Measurements from ENCODE around the gene B3GLCT.

B3GLCT gene

GRCh38 chr13:31224963-31225559, 25.3 kb downstream of the B3GLCT start:
- no peak for DNase-seq

DNA sequence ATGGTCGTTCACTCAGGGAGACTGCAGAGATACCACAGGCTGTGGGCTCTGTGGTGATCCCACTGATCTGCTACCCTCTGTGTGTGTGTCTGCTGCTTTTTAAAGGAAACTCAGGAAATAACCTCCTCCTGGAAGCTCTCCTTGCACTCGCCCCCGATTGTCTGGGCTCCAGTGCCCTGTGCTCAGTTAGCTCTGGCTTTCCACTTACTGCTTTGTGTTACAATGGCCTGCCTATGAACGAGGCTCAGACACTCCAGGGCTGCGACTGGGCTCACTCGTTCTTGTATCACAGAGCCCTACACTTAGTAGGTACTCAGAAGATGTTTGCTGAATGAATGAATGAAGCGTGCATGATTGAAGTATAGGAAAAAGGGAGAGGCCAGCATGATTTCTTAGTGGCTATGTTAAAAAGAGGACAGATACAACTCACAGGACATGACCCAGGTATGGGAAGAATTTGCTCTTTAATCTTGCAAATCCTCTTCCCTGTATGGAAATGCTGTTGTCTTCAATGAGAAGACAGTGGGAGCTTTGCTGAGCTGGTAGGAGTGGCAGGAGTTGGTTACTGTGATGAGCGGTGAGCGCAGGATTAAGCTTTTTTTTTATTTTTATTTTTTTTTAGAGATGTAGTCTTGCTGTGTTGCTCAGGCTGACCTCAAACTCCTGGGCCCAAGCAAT, 26.4 kb downstream of the B3GLCT start:
- DNase-seq: no peak

- no peak for DNase-seq
Measured at GRCh38 chr13:31227063-31227462, 27.3 kb downstream of the B3GLCT start.

DNA sequence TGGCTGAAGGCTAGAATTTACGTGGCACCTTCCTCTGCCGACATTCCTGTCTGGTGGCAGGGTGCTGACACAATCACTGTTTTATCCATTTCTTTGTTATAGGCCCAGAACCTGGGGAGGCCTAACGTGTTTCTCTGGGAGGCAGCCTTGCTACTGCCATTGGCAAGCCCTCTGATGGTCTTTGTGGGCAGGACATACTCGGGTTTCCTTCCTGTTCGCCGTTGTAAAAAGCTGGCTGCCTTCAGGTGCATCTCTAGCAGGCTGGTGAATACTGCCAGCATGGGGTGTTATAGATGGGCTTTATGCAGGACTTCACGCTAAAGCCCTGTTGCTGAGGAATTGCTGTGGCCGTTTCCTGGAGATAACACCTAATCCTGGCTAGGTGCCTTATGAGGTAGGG, 28.1 kb downstream of the B3GLCT start:
- DNase-seq: no peak

- DNase-seq: no peak
Measured at GRCh38 chr13:31234729-31235128, 35.0 kb downstream of the B3GLCT start.

DNA sequence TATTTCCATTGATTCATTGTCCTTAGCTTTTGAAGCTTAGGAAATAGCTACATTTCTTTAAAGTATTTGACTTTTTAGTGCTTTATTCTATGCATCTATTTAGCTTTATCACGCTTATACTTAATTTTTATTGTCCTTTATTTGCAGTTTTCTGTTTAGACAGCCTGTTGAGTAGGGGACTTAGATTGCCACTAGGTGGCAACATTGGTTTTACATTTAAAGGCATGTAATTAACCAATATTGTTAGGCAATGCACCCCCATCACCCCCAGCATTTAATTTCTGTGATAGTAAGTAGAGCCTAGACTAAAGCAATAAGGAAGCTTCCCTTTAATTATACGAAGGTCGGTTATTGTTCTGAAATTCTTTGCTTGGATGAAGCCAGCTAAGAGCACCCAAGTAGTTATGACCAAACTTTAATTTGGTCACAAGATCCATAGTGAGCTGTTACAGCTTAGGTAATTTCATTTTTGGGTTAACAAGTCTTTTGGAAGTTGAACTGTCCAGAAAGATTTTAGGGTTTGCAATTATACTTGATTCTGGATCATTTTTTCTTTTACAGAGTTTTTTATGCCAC, 36.5 kb downstream of the B3GLCT start:
- no peak for DNase-seq

DNA sequence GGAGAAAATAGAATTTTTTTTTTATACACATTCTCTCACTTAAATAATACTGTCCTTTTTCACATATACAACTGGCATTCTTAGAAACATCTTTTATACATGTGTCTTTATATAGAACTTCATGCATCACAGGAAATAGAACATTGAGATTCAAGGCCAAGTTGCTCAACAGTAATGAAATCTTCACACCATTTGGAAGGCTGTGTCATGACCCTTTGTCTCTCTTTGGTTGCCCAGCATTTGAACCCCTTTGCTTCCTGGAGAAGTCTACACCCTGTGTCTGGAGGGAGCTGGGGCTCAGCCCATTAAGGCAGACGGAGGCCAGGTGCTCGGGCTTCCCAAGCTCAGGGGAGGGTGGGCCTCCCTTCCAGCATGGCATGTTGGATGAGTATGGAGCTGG, 41.1 kb downstream of the B3GLCT start:
- DNase-seq: no peak

GRCh38 chr13:31242367-31242766, 42.6 kb downstream of the B3GLCT start:
- no peak for DNase-seq

DNA sequence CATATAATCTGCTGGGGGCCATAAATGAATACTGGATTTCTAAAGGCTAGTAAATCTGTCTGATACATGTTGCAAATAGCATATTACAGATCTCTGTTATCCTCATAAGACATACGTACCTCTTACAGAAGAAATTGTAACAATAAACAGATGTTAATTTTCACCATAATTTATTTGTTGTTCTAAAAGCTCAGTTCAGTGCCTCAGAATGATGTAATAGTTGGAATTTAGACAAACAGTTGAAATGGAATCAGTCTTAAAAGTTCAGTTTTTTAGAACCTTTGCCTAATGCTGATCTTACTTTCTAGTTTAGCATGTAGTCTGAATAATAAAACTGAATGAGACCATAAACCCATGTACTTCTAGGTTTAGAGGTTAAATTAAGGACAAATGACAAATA, 43.1 kb downstream of the B3GLCT start:
- no peak for DNase-seq

GRCh38 chr13:31245598-31246373, 46.0 kb downstream of the B3GLCT start:
- no peak for DNase-seq

DNA sequence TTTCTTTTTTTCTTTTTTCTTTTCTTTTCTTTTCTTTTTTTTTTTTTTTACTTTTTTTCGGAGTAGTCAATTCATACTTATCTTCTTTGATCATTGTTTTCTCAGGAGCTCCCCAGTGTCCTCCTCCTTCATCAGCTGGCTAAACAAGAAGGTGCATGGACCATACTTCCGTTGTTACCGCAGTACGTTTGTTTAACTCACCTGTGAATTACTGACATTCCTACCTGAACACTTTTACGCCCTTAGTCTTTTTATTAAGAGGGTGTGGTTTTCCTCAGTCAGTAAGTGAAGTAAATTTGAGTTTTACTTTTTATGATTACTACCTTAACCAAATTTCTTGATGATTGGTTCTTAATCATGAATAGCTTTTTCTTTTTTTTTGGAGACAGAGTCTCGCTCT, 47.1 kb downstream of the B3GLCT start:
- no peak for DNase-seq

DNA sequence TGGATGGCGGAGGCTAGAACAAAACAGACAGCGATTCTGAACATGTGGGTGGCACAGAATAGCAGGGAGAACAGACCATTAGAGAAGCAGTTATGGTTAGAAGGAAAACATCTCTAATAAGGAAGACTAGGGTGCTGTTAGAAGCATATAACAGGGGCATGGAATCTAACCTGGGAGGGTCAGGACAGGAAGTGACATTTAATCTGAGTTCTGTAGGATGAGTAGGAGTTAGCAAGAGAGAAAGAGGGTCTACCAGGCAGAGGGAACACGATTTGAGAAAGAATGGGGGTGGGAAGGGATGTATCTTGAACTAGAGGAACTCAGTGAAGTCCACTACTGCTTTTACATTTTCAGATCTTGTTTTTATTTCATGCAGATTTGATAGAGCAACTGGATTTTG, 48.6 kb downstream of the B3GLCT start:
- DNase-seq: no peak

DNA sequence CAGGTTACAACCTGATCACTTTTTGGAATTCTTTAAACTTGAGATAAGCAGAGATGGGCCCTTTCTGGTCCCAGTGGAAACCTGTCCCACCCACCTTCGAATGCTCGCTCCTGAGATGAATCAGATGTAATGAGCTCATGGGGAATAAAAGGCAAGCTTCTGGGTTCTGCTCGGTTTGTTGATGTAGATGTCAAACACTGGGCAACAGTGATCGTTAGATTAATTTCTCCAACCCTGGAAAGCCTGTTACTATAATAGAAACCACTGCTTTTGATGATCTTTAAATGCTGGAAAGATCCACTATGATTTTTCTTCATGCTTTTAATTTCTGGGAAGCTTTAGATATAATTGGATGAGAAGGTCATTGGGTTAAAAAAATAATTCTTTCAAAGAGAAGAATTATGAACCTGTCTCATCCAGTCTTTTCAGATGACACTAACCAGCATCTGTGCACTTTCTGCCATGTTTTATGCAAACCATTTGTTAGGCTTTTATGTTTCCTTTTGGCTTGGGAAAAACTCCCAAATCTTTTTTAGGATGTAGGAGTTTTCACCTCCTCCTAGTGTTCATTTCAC, 49.3 kb downstream of the B3GLCT start:
- no peak for DNase-seq

DNA sequence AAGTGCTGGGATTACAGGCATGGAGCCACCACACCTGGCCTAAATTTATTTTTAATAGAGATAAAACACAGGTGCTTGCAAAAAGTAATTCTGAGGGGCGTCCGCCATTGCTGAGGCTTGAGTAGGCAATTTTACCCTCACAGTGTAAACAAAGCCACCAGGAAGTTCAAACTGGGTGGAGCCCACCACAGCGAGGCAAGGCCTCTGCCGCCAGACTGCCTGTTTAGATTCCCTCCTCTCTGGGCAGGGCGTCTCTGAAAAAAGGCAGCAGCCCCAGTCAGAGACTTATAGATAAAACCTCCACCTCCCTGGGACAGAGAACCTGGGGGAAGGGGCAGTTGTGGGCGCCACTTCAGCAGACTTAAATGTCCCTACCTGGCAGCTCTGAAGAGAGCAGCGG, 50.7 kb downstream of the B3GLCT start:
- no peak for DNase-seq

- no peak for DNase-seq
Measured at GRCh38 chr13:31261241-31261640, 61.5 kb downstream of the B3GLCT start.

GRCh38 chr13:31263346-31263745, 63.6 kb downstream of the B3GLCT start:
- no peak for DNase-seq

- DNase-seq: no peak
Measured at GRCh38 chr13:31264151-31264550, 64.4 kb downstream of the B3GLCT start.

- DNase-seq: no peak
Measured at GRCh38 chr13:31267126-31267784, 67.5 kb downstream of the B3GLCT start.

DNA sequence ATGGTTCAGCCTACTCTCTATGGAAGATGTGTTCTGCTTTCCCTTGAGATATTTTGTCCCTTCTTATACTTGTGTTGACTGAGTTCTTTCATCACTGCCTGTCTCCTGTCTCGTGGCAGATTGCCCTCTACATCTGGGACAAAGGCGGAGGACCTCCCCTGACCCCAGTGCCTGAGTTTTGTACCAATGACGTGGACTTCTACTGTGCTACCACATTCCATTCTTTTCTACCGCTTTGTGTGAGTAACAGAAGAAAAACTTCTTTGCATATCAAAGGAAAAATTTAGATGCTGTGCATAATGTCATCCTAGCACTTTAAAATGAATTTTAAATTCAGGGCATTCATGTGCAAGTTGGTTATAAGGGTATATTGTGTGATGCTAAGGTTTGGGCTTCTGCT, 74.6 kb downstream of the B3GLCT start:
- no peak for DNase-seq

GRCh38 chr13:31276421-31276820, 76.6 kb downstream of the B3GLCT start:
- DNase-seq: no peak

GRCh38 chr13:31278869-31279268, 79.1 kb downstream of the B3GLCT start:
- no peak for DNase-seq

DNA sequence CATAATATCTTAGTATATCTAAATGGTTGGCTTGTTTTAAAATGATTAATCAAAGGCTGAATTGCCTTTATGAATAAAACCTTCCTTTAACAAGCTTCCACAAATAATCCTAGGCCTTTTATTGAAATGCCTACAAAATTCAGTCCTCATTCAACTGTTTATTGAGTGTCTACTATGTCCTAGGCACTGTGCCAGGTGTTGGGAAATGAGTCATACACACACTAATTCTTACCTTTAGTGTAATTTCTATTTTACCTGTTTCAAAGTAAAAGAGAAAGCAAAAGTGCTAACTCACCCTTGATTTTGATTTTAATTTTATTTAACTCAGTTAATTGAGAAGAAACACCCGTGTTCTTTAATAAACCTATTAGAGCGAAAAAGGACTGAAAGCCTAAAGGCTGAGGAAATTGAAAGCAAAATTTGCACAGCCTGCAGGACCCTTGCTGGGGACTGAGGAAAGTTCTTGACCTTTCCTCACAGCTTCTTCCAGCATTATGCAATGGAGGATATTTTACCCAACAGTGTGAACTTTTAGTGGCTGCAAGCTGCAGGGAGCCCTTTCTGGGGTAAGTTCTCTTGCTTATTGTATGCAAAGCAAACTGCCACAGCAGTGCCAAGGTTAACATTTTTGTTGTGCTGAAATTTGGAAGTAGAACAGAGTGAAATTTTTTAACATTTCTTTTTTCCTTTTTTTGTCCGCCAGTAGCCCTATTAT, 83.1 kb downstream of the B3GLCT start:
- DNase-seq: no peak

Measured in activated CD4-positive, CD25-positive, alpha-beta regulatory T cell treated with anti-CD3 and anti-CD28 coated beads, Interleukin-2, amount 50 U/mL, for 72 hours (primary cell).